Caco-2 (cell line): ENCODE measurements around the gene TBKBP1. TPM values are rescaled to one million over a fixed set of nuclear protein-coding genes. Genes with fewer than 3 reads are reported as not detected.

ENCODE experiments used
- BruUV-seq: library from RNA; stranded (reverse); fragments of 400-500 nt; replicated peaks from 2 replicates; lab custom pipeline; 2021; lab: Mats Ljungman, UMichigan
- CTCF ChIA-PET: fragments of 300-600 bp; sonication (Branson Sonifier 250); formaldehyde crosslinking; loops from one replicate; lab custom pipeline; 2022; ENCODE audit warnings: antibody characterized with exemption; lab: Charles Lee
- POLR2A ChIA-PET: fragments of 300-600 bp; sonication (Branson Sonifier 250); formaldehyde crosslinking; loops from one replicate; lab custom pipeline; 2022; ENCODE audit warnings: antibody characterized with exemption; lab: Charles Lee
- DNase-seq, 2 experiments: peaks; one replicate each; pipeline versions ENCODE4 v3.0.0 to v3.0.0-alpha.2; 2020 to 2022
- H3K27me3 ChIP-seq: replicated peaks from 2 replicates; pipeline ENCODE4 v1.6.0; 2011; ENCODE audit warnings: low read length; ENCODE audit not compliant: control insufficient read depth, insufficient read depth
- H3K36me3 ChIP-seq: 2 replicates; pipeline ENCODE4 v1.5.1; 2011; ENCODE audit warnings: low read length; ENCODE audit not compliant: control insufficient read depth, insufficient read depth
- H3K4me1 ChIP-seq: fragments of 250-450 bp; sonication (Bioruptor Pico); 2 replicates; pipeline ENCODE4 v1.5.1; 2020; ENCODE audit warnings: mild to moderate bottlenecking
- H3K4me3 ChIP-seq: 2 replicates; pipeline ENCODE4 v1.5.1; 2011; ENCODE audit warnings: low read depth, mild to moderate bottlenecking, control low read depth, low read length
- H3K9me3 ChIP-seq: fragments of 250-450 bp; sonication (Bioruptor Pico); 2 replicates; pipeline ENCODE4 v1.5.1; 2020; ENCODE audit warnings: mild to moderate bottlenecking, moderate library complexity
- H3K27ac Mint-ChIP-seq: one replicate; pipeline ENCODE4 v1.8.0; 2022; ENCODE audit warnings: mixed read lengths; ENCODE audit not compliant: unreplicated experiment
- H3K27me3 Mint-ChIP-seq: one replicate; pipeline ENCODE4 v1.8.0; 2022; ENCODE audit warnings: mixed read lengths; ENCODE audit not compliant: insufficient read depth, unreplicated experiment
- H3K36me3 Mint-ChIP-seq: one replicate; pipeline ENCODE4 v1.8.0; 2022; ENCODE audit warnings: mild to moderate bottlenecking, mixed read lengths; ENCODE audit not compliant: insufficient read depth, unreplicated experiment
- H3K4me1 Mint-ChIP-seq: one replicate; pipeline ENCODE4 v1.8.0; 2022; ENCODE audit warnings: low read depth, mixed read lengths; ENCODE audit not compliant: unreplicated experiment
- H3K4me3 Mint-ChIP-seq: one replicate; pipeline ENCODE4 v1.8.0; 2022; ENCODE audit warnings: mild to moderate bottlenecking, moderate library complexity, mixed read lengths; ENCODE audit not compliant: unreplicated experiment
- H3K9me3 Mint-ChIP-seq: one replicate; pipeline ENCODE4 v1.8.0; 2022; ENCODE audit warnings: mixed read lengths; ENCODE audit not compliant: unreplicated experiment
- intact Hi-C: fragments of 100-400 bp; cut with micrococcal nuclease; formaldehyde crosslinking; loops from one replicate; pipeline ENCODE4 v1.10.0; 2022; ENCODE audit not compliant: unreplicated experiment
- total RNA-seq: library from RNA; stranded (reverse); gene quantifications from 2 replicates; pipeline ENCODE4 v1.2.3, GENCODE V29; 2022
- TF ChIP-seq, protein P1 (sequence below), 2 experiments: fragments of 200-600 bp in 1 of 2; IDR thresholded peaks; 1 replicate in 1 of 2; 2 replicates in 1 of 2; pipeline versions ENCODE4 v1.5.1 to v1.8.0; 2011 to 2022; ENCODE audit warnings: antibody characterized with exemption in 1 of 2, control low read depth in 1 of 2, inconsistent platforms in 1 of 2, low read depth in 1 of 2, low read length in 1 of 2, mild to moderate bottlenecking in 1 of 2, moderate library complexity in 1 of 2; ENCODE audit not compliant: insufficient read depth in 1 of 2, severe bottlenecking in 1 of 2, unreplicated experiment in 1 of 2

TBKBP1 gene
- total RNA-seq, 1 experiment from 2014 or later = 27.4 TPM

DNA sequence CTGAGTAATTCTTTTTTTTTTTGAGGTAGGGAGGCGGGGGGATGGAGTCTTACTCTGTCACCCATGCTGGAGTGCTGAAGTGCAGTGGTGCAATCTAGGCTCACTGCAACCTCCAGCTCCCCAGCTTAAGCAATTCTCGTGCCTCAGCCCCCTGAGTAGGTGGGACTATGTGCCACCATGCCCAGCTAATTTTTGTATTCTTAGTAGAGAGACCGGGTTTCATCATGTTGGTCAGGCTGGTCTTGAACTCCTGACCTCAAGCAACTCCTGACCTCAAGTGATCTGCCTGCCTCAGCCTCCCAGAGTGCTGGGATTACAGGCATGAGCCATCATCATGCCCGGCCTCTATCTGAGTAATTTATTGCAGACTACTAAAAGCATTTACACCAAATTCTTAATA lies 24.9 kb upstream of the TBKBP1 start:
- CTCF ChIA-PET = no interaction called here
- H3K36me3 Mint-ChIP-seq = peaks cover 100% of the 10 kb centered on the region
- BruUV-seq = no TSS peak

GRCh38 chr17:47670064-47670463 lies 23.9 kb upstream of the TBKBP1 start:
- Mint-ChIP-seq H3K4me3 (no peak overlapping the region), H3K27me3 (no peaks in the 10 kb centered on the region), H3K9me3 (no peaks in the 10 kb centered on the region), H3K4me1 (no peaks in the 10 kb centered on the region), H3K27ac (peak overlapping the region; percentile 1), H3K36me3 (peaks cover 100% of the 10 kb centered on the region)
- Histone ChIP-seq H3K27me3 (no peaks in the 10 kb centered on the region), H3K9me3 (no peaks in the 10 kb centered on the region), H3K4me1 (no peaks in the 10 kb centered on the region), H3K36me3 (peaks cover 27% of the 10 kb centered on the region), H3K4me3 (no peak overlapping the region)
- BruUV-seq = no TSS peak
- ChIA-PET POLR2A (interaction anchor here (1.1 kb wide), 1 partner anchor 20 kb away, joined by 4 read pairs; no protein-coding TSS in a partner anchor), CTCF (no interaction called here)
- intact Hi-C loops = no loop called here
- TF ChIP-seq, protein P1, sequence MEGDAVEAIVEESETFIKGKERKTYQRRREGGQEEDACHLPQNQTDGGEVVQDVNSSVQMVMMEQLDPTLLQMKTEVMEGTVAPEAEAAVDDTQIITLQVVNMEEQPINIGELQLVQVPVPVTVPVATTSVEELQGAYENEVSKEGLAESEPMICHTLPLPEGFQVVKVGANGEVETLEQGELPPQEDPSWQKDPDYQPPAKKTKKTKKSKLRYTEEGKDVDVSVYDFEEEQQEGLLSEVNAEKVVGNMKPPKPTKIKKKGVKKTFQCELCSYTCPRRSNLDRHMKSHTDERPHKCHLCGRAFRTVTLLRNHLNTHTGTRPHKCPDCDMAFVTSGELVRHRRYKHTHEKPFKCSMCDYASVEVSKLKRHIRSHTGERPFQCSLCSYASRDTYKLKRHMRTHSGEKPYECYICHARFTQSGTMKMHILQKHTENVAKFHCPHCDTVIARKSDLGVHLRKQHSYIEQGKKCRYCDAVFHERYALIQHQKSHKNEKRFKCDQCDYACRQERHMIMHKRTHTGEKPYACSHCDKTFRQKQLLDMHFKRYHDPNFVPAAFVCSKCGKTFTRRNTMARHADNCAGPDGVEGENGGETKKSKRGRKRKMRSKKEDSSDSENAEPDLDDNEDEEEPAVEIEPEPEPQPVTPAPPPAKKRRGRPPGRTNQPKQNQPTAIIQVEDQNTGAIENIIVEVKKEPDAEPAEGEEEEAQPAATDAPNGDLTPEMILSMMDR (IDR thresholded peaks at IDR 0.05; ENCODE audit: insufficient read depth in 1 of 2, low read depth in 1 of 2, low read length in 1 of 2, severe bottlenecking in 1 of 2, unreplicated experiment in 1 of 2) = no peak
- DNase-seq = no peak

More for the DNA sequence above, 24.9 kb upstream of the TBKBP1 start:
- peaks cover 27% of the 10 kb centered on the region for H3K36me3 ChIP-seq
- H3K4me1 ChIP-seq = no peaks in the 10 kb centered on the region
- no peak overlapping the region for H3K4me3 ChIP-seq
- Mint-ChIP-seq H3K4me3 (no peak overlapping the region), H3K27me3 (no peaks in the 10 kb centered on the region), H3K4me1 (no peaks in the 10 kb centered on the region), H3K9me3 (no peaks in the 10 kb centered on the region), H3K27ac (no peak overlapping the region)
- POLR2A ChIA-PET = no interaction called here
- H3K27me3 ChIP-seq = no peaks in the 10 kb centered on the region
- TF ChIP-seq, protein P1 (IDR thresholded peaks at IDR 0.05; ENCODE audit: insufficient read depth in 1 of 2, low read depth in 1 of 2, low read length in 1 of 2, severe bottlenecking in 1 of 2, unreplicated experiment in 1 of 2) = no peak
- no peak for DNase-seq
- intact Hi-C loops = no loop called here
- H3K9me3 ChIP-seq = no peaks in the 10 kb centered on the region

DNA sequence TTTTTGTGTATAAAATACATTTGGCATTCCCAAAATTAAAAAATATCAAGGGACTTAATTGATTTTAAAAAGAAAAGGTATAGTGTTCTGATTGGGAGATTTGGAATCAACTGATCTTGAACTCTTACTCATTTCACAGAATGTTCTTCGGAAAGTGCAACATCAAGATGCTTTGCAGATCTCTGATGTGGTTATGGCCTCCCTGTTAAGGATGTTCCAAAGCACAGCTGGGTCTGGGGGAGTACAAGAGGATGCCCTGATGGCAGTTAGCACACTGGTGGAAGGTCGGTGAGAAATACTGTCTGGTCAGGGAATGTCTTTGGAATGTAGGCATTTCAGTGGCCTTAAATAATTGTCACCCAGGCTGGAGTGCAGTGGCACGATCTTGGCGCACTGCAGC lies 19.5 kb upstream of the TBKBP1 start:
- Histone ChIP-seq H3K4me1 (no peaks in the 10 kb centered on the region; the same call in 1 of the 2 replicates), H3K4me3 (no peak overlapping the region), H3K9me3 (no peaks in the 10 kb centered on the region), H3K36me3 (peaks cover 39% of the 10 kb centered on the region), H3K27me3 (no peaks in the 10 kb centered on the region)
- Mint-ChIP-seq H3K4me1 (no peaks in the 10 kb centered on the region), H3K27ac (no peak overlapping the region), H3K9me3 (no peaks in the 10 kb centered on the region), H3K4me3 (no peak overlapping the region), H3K27me3 (no peaks in the 10 kb centered on the region), H3K36me3 (peaks cover 100% of the 10 kb centered on the region)
- ChIA-PET CTCF (interaction anchor here (0.6 to 1.5 kb wide), 2 partner anchors 13 to 68 kb away, joined by 3 to 5 read pairs; no protein-coding TSS in a partner anchor), POLR2A (interaction anchor here (0.9 to 1.6 kb wide), 3 partner anchors 9 to 25 kb away, joined by 3 to 6 read pairs (median 3); no protein-coding TSS in a partner anchor)
- intact Hi-C loops = no loop called here
- no TSS peak for BruUV-seq
- TF ChIP-seq, protein P1 (IDR thresholded peaks at IDR 0.05; ENCODE audit: insufficient read depth in 1 of 2, low read depth in 1 of 2, low read length in 1 of 2, severe bottlenecking in 1 of 2, unreplicated experiment in 1 of 2) = no peak
- no peak for DNase-seq
